Neutrophil (primary cell): ENCODE data around the gene TSEN2.

Source experiments
- H3K27ac ChIP-seq: fragments of 200-600 bp; sonication (generic); 2 replicates; pipeline ENCODE4 v1.5.1; 2016; ENCODE audit warnings: mild to moderate bottlenecking, moderate library complexity
- H3K27me3 ChIP-seq: fragments of 200-600 bp; sonication (generic); 2 replicates; pipeline ENCODE4 v1.6.0; 2016; ENCODE audit warnings: mild to moderate bottlenecking
- H3K36me3 ChIP-seq: fragments of 200-600 bp; sonication (generic); 2 replicates; pipeline ENCODE4 v1.5.1; 2017
- H3K4me1 ChIP-seq, 2 experiments: fragments of 200-600 bp in 1 of 2; sonication (generic) in 1 of 2; 1 replicate in 1 of 2; 2 replicates in 1 of 2; pipeline versions ENCODE4 v1.5.1 to v1.6.1; 2013 to 2016; ENCODE audit warnings: low read depth in 1 of 2, low read length in 1 of 2, mild to moderate bottlenecking in 1 of 2, moderate library complexity in 1 of 2; ENCODE audit not compliant: control insufficient read depth in 1 of 2, insufficient read depth in 1 of 2
- H3K4me3 ChIP-seq, 2 experiments: fragments of 200-600 bp in 1 of 2; sonication (generic) in 1 of 2; 1 replicate in 1 of 2; 2 replicates in 1 of 2; pipeline ENCODE4 v1.5.1; 2013 to 2016; ENCODE audit warnings: low read depth in 1 of 2, low read length in 1 of 2, mild to moderate bottlenecking in 1 of 2, moderate library complexity in 1 of 2
- H3K9me3 ChIP-seq: fragments of 200-600 bp; sonication (generic); 2 replicates; pipeline ENCODE4 v1.5.1; 2016
- CTCF ChIP-seq: fragments of 200-600 bp; sonication (generic); IDR thresholded peaks from 2 replicates; pipeline ENCODE4 v1.5.1; 2016; ENCODE audit warnings: antibody characterized with exemption

TSEN2 gene

GRCh38 chr3:12516873-12517272 lies 32.6 kb downstream of the TSEN2 start:
- H3K4me1 ChIP-seq: no peaks in the 10 kb centered on the region
- no peak overlapping the region for H3K27ac ChIP-seq
- no peak for TF ChIP-seq CTCF
- H3K4me3 ChIP-seq: no peak overlapping the region
- H3K36me3 ChIP-seq: no peaks in the 10 kb centered on the region
- H3K27me3 ChIP-seq: no peaks in the 10 kb centered on the region
- no peaks in the 10 kb centered on the region for H3K9me3 ChIP-seq

GRCh38 chr3:12518261-12519028 lies 34.2 kb downstream of the TSEN2 start:
- no peaks in the 10 kb centered on the region for H3K27me3 ChIP-seq
- TF ChIP-seq CTCF: no peak
- H3K27ac ChIP-seq: no peak overlapping the region
- no peak overlapping the region for H3K4me3 ChIP-seq
- H3K36me3 ChIP-seq: no peaks in the 10 kb centered on the region
- no peaks in the 10 kb centered on the region for H3K4me1 ChIP-seq
- H3K9me3 ChIP-seq: no peaks in the 10 kb centered on the region

GRCh38 chr3:12521010-12521409 lies 36.7 kb downstream of the TSEN2 start:
- TF ChIP-seq CTCF: no peak
- Histone ChIP-seq H3K27ac (no peak overlapping the region), H3K36me3 (no peaks in the 10 kb centered on the region), H3K9me3 (no peaks in the 10 kb centered on the region), H3K4me3 (no peak overlapping the region), H3K4me1 (no peaks in the 10 kb centered on the region), H3K27me3 (no peaks in the 10 kb centered on the region)

- Histone ChIP-seq H3K4me1 (no peaks in the 10 kb centered on the region), H3K27ac (no peak overlapping the region), H3K27me3 (no peaks in the 10 kb centered on the region), H3K4me3 (no peak overlapping the region), H3K9me3 (no peaks in the 10 kb centered on the region), H3K36me3 (no peaks in the 10 kb centered on the region)
- no peak for TF ChIP-seq CTCF
Observed at GRCh38 chr3:12522721-12523120, 38.4 kb downstream of the TSEN2 start.

- Histone ChIP-seq H3K27me3 (no peaks in the 10 kb centered on the region), H3K27ac (no peak overlapping the region), H3K4me3 (no peak overlapping the region), H3K9me3 (no peaks in the 10 kb centered on the region), H3K4me1 (no peaks in the 10 kb centered on the region), H3K36me3 (no peaks in the 10 kb centered on the region)
- TF ChIP-seq CTCF: no peak
Observed at GRCh38 chr3:12527757-12528143, 43.5 kb downstream of the TSEN2 start.
